Natural killer cell (primary cell): ENCODE data around the gene RPSA. TPM values are rescaled to one million over a fixed set of nuclear protein-coding genes. Genes with fewer than 3 reads are reported as not detected.

Source experiments
- ATAC-seq, 3 donors: fragments of 150-1000 bp in 2 of 3; fragments of 200-7000 bp in 1 of 3; cut with Tn5 transposase; 1 replicate in 1 of 3; 2 replicates in 2 of 3; pipeline ENCODE4 v1.10.0; 2021; ENCODE audit warnings: mild to moderate bottlenecking in 2 of 3, moderate library complexity in 2 of 3
- DNase-seq, 2 donors: peaks; one replicate each; pipeline versions ENCODE4 v3.0.0 to v3.0.0-alpha.2; 2013 to 2021; ENCODE audit warnings: mixed read lengths in 1 of 2
- H3K27ac ChIP-seq: one replicate; pipeline ENCODE4 v1.5.1; 2013; ENCODE audit warnings: mild to moderate bottlenecking, low read length
- H3K27me3 ChIP-seq: one replicate; pipeline ENCODE4 v1.6.1; 2013; ENCODE audit warnings: low read length; ENCODE audit not compliant: control insufficient read depth, insufficient read depth
- H3K36me3 ChIP-seq: one replicate; pipeline ENCODE4 v1.6.1; 2013; ENCODE audit warnings: low read length; ENCODE audit not compliant: control insufficient read depth, insufficient read depth
- H3K4me1 ChIP-seq: one replicate; pipeline ENCODE4 v1.6.1; 2013; ENCODE audit warnings: low read length; ENCODE audit not compliant: control insufficient read depth, insufficient read depth
- H3K4me3 ChIP-seq: one replicate; pipeline ENCODE4 v1.5.1; 2013; ENCODE audit warnings: low read length
- H3K9me3 ChIP-seq: one replicate; pipeline ENCODE4 v1.6.1; 2013; ENCODE audit warnings: low read length; ENCODE audit not compliant: control insufficient read depth, insufficient read depth
- H3K27ac Mint-ChIP-seq, 2 donors: one replicate each; pipeline ENCODE4 v1.8.0; 2022; ENCODE audit warnings: mild to moderate bottlenecking in 2 of 2, mixed read lengths in 2 of 2, moderate library complexity in 1 of 2
- H3K27me3 Mint-ChIP-seq, 2 donors: one replicate each; pipeline ENCODE4 v1.8.0; 2022; ENCODE audit warnings: low read depth in 2 of 2, mixed read lengths in 2 of 2
- H3K36me3 Mint-ChIP-seq: one replicate; pipeline ENCODE4 v1.8.0; 2022; ENCODE audit warnings: mixed read lengths
- H3K4me1 Mint-ChIP-seq, 2 donors: one replicate each; pipeline ENCODE4 v1.8.0; 2022; ENCODE audit warnings: mixed read lengths in 2 of 2
- H3K4me3 Mint-ChIP-seq: one replicate; pipeline ENCODE4 v1.8.0; 2022; ENCODE audit warnings: mild to moderate bottlenecking, moderate library complexity, mixed read lengths
- H3K9me3 Mint-ChIP-seq, 2 donors: one replicate each; pipeline ENCODE4 v1.8.0; 2022; ENCODE audit warnings: mixed read lengths in 2 of 2
- WGBS: methylation state at CpG from one replicate; pipeline ENCODE4 v1.1.7; 2013; ENCODE audit warnings: missing lambda C conversion rate; ENCODE audit not compliant: insufficient coverage; 5-methylcytosine and 5-hydroxymethylcytosine counted together
- intact Hi-C: fragments of 100-400 bp; cut with micrococcal nuclease; formaldehyde crosslinking; loops from one replicate; pipeline ENCODE4 v1.14.2; 2022
- total RNA-seq, 4 donors: library from RNA; stranded (reverse); fragments of 120-200 nt in 1 of 4; gene quantifications; one replicate each; pipeline versions ENCODE4 v1.2.3 to v1.2.4, GENCODE V29; 2013 to 2022
- TF ChIP-seq, protein P1 (sequence below): fragments of 200-600 bp; IDR thresholded peaks from one replicate; pipeline ENCODE4 v1.8.0; 2022; ENCODE audit warnings: antibody characterized with exemption

RPSA gene
- total RNA-seq, 3 donors from 2014 or later (not counting 1 experiment from before 2014, with no cell fraction given): 737 to 921 (median 821) TPM

DNA sequence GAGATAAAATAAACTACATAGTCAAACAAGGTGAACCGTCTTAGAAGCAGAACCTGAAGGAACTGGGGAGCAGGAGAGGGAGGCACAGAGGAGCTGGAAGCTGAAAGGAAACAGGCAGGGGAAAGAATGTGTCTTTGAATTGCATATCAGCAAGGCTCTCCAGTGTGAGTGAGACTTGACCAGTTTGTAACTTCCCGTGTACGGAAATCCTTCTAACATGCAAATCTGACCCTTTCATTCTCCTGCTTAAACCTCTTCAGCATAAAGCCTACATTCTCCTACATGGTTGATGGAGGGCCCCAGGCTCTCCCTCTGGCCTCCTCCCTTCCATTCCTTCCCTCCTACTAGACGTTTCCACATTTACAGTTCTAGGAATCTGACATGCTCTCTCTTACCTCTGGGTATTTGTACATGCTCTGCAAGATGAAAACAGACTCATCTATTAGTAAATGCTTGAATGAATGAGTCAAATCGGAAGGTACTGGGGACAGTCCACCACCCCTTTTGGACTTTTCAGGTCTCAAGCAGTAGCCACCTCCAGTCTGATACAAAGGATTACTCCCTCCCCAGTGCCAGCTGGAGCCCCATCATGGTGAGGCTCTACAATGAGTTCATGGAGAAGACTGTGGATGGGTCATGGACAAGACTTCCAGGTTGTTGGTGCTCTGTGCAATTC lies 29.4 kb upstream of the RPSA start:
- Mint-ChIP-seq H3K27ac (no peak overlapping the region), H3K27me3 (peaks cover 0 to 3% of the 10 kb centered on the region in 2 donors), H3K36me3 (no peaks in the 10 kb centered on the region), H3K9me3 (no peaks in the 10 kb centered on the region), H3K4me3 (no peak overlapping the region), H3K4me1 (peaks cover 7 to 11% of the 10 kb centered on the region in 2 donors)
- DNase-seq (no peak), ATAC-seq (no peak)
- WGBS: 90% methylated on average over 4 of the region's 5 CpGs
- H3K27me3 ChIP-seq: no peaks in the 10 kb centered on the region
- no peak overlapping the region for H3K4me3 ChIP-seq
- no peaks in the 10 kb centered on the region for H3K9me3 ChIP-seq
- peaks cover 7% of the 10 kb centered on the region for H3K4me1 ChIP-seq
- intact Hi-C loops: no loop called here
- no peak overlapping the region for H3K27ac ChIP-seq
- no peaks in the 10 kb centered on the region for H3K36me3 ChIP-seq
- TF ChIP-seq, protein P1, sequence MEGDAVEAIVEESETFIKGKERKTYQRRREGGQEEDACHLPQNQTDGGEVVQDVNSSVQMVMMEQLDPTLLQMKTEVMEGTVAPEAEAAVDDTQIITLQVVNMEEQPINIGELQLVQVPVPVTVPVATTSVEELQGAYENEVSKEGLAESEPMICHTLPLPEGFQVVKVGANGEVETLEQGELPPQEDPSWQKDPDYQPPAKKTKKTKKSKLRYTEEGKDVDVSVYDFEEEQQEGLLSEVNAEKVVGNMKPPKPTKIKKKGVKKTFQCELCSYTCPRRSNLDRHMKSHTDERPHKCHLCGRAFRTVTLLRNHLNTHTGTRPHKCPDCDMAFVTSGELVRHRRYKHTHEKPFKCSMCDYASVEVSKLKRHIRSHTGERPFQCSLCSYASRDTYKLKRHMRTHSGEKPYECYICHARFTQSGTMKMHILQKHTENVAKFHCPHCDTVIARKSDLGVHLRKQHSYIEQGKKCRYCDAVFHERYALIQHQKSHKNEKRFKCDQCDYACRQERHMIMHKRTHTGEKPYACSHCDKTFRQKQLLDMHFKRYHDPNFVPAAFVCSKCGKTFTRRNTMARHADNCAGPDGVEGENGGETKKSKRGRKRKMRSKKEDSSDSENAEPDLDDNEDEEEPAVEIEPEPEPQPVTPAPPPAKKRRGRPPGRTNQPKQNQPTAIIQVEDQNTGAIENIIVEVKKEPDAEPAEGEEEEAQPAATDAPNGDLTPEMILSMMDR: no peak

DNA sequence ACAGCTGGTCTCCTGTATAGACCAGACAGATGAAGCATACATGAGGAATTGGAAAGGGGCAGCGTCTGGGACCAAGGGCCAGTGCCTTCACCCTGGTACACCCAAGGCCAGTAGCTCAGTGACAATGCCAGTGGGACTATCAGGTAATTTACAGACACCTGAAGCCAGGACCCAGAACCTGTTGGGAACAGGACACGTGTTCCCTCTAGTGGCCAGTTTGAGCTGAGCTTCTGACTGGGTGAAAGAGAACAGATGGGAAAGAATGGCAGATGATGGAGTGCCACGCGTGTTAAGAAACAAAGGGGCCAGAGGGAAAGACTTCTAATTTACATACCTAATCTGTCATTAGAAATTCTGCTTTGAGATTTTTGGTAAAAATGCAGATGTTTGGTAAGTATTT lies 28.4 kb upstream of the RPSA start:
- Histone ChIP-seq H3K27me3 (no peaks in the 10 kb centered on the region), H3K27ac (no peak overlapping the region), H3K4me3 (no peak overlapping the region), H3K9me3 (no peaks in the 10 kb centered on the region), H3K36me3 (no peaks in the 10 kb centered on the region), H3K4me1 (peaks cover 16% of the 10 kb centered on the region)
- DNase-seq: peak; percentile 30 to 83
- H3K27ac Mint-ChIP-seq: no peak overlapping the region
- WGBS: 64% methylated on average over 4 of the region's 4 CpGs
- intact Hi-C loops: no loop called here
- ATAC-seq: peak; percentile 56 to 84 (median 78)
- TF ChIP-seq, protein P1: peak; percentile 76
- peaks cover 8 to 12% of the 10 kb centered on the region in 2 donors for H3K4me1 Mint-ChIP-seq
- no peaks in the 10 kb centered on the region for H3K36me3 Mint-ChIP-seq
- peaks cover 0 to 1% of the 10 kb centered on the region in 2 donors for H3K27me3 Mint-ChIP-seq
- no peak overlapping the region for H3K4me3 Mint-ChIP-seq
- H3K9me3 Mint-ChIP-seq: no peaks in the 10 kb centered on the region

DNA sequence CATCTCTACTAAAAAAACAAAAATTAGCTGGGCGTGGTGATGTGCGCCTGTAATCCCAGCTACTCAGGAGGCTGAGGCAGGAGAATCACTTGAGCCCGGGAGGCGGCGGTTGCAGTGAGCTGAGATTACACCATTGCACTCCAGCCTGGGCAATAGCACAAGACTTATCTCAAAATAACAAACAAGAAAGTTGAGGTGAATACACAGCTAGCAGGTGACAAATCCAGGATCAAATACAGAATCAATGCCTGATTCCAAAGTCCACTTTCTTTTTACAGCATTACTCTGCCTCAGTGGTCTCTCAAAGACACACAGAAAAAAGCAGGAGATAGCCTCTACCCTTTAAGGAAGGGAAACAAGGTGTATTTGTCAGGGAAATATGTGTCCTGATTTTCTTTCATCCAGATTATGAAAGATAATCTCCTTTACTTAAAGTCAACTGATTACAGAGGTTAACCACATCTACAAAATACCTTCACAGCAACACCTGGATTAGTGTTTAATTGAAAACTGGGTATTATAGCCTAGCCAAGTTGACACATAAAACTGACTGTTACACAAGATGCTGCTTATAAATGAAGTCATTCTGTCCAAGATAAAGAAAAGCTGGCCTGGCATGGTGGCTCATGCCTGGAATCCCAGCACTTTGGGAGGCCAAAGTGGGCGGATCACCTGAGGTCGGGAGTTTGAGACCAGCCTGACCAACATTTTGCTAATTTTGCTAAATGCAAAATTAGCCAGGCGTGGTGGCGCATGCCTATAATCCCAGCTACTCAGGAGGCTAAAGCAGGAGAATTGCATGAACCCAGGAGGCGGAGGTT lies 27.4 kb upstream of the RPSA start:
- Mint-ChIP-seq H3K36me3 (no peaks in the 10 kb centered on the region), H3K9me3 (no peaks in the 10 kb centered on the region), H3K4me3 (no peak overlapping the region), H3K27me3 (no peaks in the 10 kb centered on the region), H3K4me1 (peaks cover 16 to 21% of the 10 kb centered on the region in 2 donors), H3K27ac (no peak overlapping the region)
- TF ChIP-seq, protein P1: no peak
- DNase-seq (no peak), ATAC-seq (no peak)
- Histone ChIP-seq H3K27ac (no peak overlapping the region), H3K4me1 (peaks cover 24% of the 10 kb centered on the region), H3K27me3 (no peaks in the 10 kb centered on the region), H3K9me3 (no peaks in the 10 kb centered on the region), H3K4me3 (no peak overlapping the region), H3K36me3 (no peaks in the 10 kb centered on the region)
- 97% methylated on average over 10 of the region's 10 CpGs for WGBS
- intact Hi-C loops: no loop called here
